ENCODE measurements around the gene LTBP1. TPM values are rescaled to one million over a fixed set of nuclear protein-coding genes. Genes with fewer than 3 reads are reported as not detected.

The LTBP1 gene
- total and polyA plus RNA-seq, 4 donors = 5.8 to 57.6 (median 10.2) TPM

- no peaks in the 10 kb centered on the region for H3K27me3 ChIP-seq (ENCODE audit: control insufficient read depth in 4 of 4, insufficient read depth in 4 of 4, low read length in 3 of 4)
- H3K4me3 ChIP-seq (ENCODE audit: low read depth in 1 of 3, low read length in 3 of 3) = no peak overlapping the region
- peaks cover 0 to 2% (median 1%) of the 10 kb centered on the region in 4 donors for H3K36me3 ChIP-seq (ENCODE audit: control insufficient read depth in 4 of 4, insufficient read depth in 3 of 4, low read depth in 1 of 4, low read length in 3 of 4)
- H3K9ac ChIP-seq (ENCODE audit: low read depth in 1 of 2, low read length in 2 of 2) = no peak overlapping the region
- no peak for DNase-seq (ENCODE audit: low spot score)
- no peaks in the 10 kb centered on the region for H3K9me3 ChIP-seq (ENCODE audit: control insufficient read depth in 4 of 4, low read length in 3 of 4)
- no peaks in the 10 kb centered on the region for H3K4me1 ChIP-seq (ENCODE audit: control insufficient read depth in 4 of 4, insufficient read depth in 4 of 4, low read length in 3 of 4)
- H3K27ac ChIP-seq (ENCODE audit: low read depth in 1 of 2, low read length in 2 of 2) = no peak overlapping the region
- WGBS = 88% methylated on average over 8 of the region's 8 CpGs
- no peak for TF ChIP-seq REST (IDR thresholded peaks at IDR 0.05)
- TF ChIP-seq, protein P1, sequence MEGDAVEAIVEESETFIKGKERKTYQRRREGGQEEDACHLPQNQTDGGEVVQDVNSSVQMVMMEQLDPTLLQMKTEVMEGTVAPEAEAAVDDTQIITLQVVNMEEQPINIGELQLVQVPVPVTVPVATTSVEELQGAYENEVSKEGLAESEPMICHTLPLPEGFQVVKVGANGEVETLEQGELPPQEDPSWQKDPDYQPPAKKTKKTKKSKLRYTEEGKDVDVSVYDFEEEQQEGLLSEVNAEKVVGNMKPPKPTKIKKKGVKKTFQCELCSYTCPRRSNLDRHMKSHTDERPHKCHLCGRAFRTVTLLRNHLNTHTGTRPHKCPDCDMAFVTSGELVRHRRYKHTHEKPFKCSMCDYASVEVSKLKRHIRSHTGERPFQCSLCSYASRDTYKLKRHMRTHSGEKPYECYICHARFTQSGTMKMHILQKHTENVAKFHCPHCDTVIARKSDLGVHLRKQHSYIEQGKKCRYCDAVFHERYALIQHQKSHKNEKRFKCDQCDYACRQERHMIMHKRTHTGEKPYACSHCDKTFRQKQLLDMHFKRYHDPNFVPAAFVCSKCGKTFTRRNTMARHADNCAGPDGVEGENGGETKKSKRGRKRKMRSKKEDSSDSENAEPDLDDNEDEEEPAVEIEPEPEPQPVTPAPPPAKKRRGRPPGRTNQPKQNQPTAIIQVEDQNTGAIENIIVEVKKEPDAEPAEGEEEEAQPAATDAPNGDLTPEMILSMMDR (IDR thresholded peaks at IDR 0.05; ENCODE audit: low read depth, low read length, missing input control) = no peak
- no peak for TF ChIP-seq FOXA2 (IDR thresholded peaks at IDR 0.05)
- TF ChIP-seq SP1 (IDR thresholded peaks at IDR 0.05) = no peak
- TF ChIP-seq, protein P2, sequence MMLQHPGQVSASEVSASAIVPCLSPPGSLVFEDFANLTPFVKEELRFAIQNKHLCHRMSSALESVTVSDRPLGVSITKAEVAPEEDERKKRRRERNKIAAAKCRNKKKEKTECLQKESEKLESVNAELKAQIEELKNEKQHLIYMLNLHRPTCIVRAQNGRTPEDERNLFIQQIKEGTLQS (IDR thresholded peaks at IDR 0.05) = no peak
- TF ChIP-seq RAD21 (IDR thresholded peaks at IDR 0.05) = no peak
- no peak for TF ChIP-seq YY1 (IDR thresholded peaks at IDR 0.05)
- TF ChIP-seq FOXA1 (IDR thresholded peaks at IDR 0.05) = no peak
- TF ChIP-seq NR2F2 (IDR thresholded peaks at IDR 0.05) = no peak
- no peak for TF ChIP-seq GABPA (IDR thresholded peaks at IDR 0.05 in 1 of 2, conservative IDR thresholded peaks at IDR 0.05 in 1 of 2)
- no peak for TF ChIP-seq HNF4A (conservative IDR thresholded peaks at IDR 0.05)
- no peak for TF ChIP-seq TAF1 (conservative IDR thresholded peaks at IDR 0.05)
- TF ChIP-seq, protein P3, sequence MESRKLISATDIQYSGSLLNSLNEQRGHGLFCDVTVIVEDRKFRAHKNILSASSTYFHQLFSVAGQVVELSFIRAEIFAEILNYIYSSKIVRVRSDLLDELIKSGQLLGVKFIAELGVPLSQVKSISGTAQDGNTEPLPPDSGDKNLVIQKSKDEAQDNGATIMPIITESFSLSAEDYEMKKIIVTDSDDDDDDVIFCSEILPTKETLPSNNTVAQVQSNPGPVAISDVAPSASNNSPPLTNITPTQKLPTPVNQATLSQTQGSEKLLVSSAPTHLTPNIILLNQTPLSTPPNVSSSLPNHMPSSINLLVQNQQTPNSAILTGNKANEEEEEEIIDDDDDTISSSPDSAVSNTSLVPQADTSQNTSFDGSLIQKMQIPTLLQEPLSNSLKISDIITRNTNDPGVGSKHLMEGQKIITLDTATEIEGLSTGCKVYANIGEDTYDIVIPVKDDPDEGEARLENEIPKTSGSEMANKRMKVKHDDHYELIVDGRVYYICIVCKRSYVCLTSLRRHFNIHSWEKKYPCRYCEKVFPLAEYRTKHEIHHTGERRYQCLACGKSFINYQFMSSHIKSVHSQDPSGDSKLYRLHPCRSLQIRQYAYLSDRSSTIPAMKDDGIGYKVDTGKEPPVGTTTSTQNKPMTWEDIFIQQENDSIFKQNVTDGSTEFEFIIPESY (IDR thresholded peaks at IDR 0.05) = no peak
These were observed 424.7 kb downstream of the LTBP1 start for GRCh38 chr2:33371304-33372090.

DNA sequence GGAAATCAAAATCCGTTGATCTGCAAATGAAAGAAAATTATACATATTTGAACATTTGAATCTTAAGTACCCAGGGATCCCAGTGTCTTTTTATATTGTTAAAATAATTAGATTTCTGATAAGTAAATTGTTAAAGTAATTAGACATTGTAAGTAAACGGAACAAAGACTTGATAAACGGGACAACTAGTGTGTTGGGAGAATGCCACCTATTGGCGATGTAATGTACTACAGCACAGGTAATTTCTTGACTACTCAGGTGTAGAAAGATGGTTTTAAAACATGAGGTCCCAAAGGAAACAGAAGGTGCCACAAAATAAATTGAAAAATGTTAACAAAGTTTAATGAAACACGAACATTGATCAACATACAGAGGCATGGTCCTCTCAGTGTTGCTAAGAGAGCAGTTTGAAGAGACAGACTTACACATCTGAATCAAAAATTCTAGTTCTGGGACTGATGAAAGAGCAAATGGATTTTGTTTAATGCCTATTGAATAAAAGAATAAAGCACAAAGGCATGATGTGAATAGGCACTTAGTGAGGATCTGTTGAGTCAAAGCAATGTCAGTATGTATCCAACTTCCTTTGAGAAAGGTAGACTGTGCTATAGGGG, 426.3 kb downstream of the LTBP1 start:
- WGBS = 16% methylated on average over 5 of the region's 5 CpGs
- H3K9ac ChIP-seq (ENCODE audit: low read depth in 1 of 2, low read length in 2 of 2) = no peak overlapping the region

More for the DNA sequence above, 426.3 kb downstream of the LTBP1 start:
- no peak for DNase-seq (ENCODE audit: low spot score)
- H3K4me3 ChIP-seq (ENCODE audit: low read depth in 1 of 3, low read length in 3 of 3) = no peak overlapping the region
- peak; percentile 86 to 88 for TF ChIP-seq RAD21 (IDR thresholded peaks at IDR 0.05)
- no peak for TF ChIP-seq GABPA (IDR thresholded peaks at IDR 0.05 in 1 of 2, conservative IDR thresholded peaks at IDR 0.05 in 1 of 2)
- TF ChIP-seq, protein P1 (IDR thresholded peaks at IDR 0.05; ENCODE audit: low read depth, low read length, missing input control) = peak; percentile 82
- H3K9me3 ChIP-seq (ENCODE audit: control insufficient read depth in 4 of 4, low read length in 3 of 4) = no peaks in the 10 kb centered on the region
- no peaks in the 10 kb centered on the region for H3K4me1 ChIP-seq (ENCODE audit: control insufficient read depth in 4 of 4, insufficient read depth in 4 of 4, low read length in 3 of 4)
- no peak overlapping the region for H3K27ac ChIP-seq (ENCODE audit: low read depth in 1 of 2, low read length in 2 of 2)
- H3K36me3 ChIP-seq (ENCODE audit: control insufficient read depth in 4 of 4, insufficient read depth in 3 of 4, low read depth in 1 of 4, low read length in 3 of 4) = peaks cover 0 to 2% (median 1%) of the 10 kb centered on the region in 4 donors
- no peaks in the 10 kb centered on the region for H3K27me3 ChIP-seq (ENCODE audit: control insufficient read depth in 4 of 4, insufficient read depth in 4 of 4, low read length in 3 of 4)

Data from liver (tissue), 9 donors.